Ectodermal cell (in vitro differentiated cells): ENCODE results near the gene DAGLB.

ENCODE experiments used
- H3K27ac ChIP-seq: 2 replicates; pipeline ENCODE4 v1.7.0; 2013; ENCODE audit warnings: mild to moderate bottlenecking, low read depth, low read length; ENCODE audit not compliant: insufficient read depth, poor library complexity, severe bottlenecking
- H3K27me3 ChIP-seq: 2 replicates; pipeline ENCODE4 v1.7.0; 2013; ENCODE audit warnings: mild to moderate bottlenecking, low read length; ENCODE audit not compliant: insufficient read depth, control insufficient read depth, poor library complexity, severe bottlenecking
- H3K36me3 ChIP-seq: one replicate; pipeline ENCODE4 v1.7.0; 2013; ENCODE audit warnings: low read length; ENCODE audit not compliant: control insufficient read depth, insufficient read depth
- H3K4me1 ChIP-seq: one replicate; pipeline ENCODE4 v1.7.0; 2013; ENCODE audit warnings: low read length; ENCODE audit not compliant: control insufficient read depth, insufficient read depth
- H3K4me3 ChIP-seq: 2 replicates; pipeline ENCODE4 v1.7.0; 2013; ENCODE audit warnings: low read depth, low read length, control low read depth; ENCODE audit not compliant: insufficient read depth
- H3K9me3 ChIP-seq: 2 replicates; pipeline ENCODE4 v1.7.0; 2013; ENCODE audit warnings: mild to moderate bottlenecking, low read length, moderate library complexity; ENCODE audit not compliant: control insufficient read depth
- WGBS, 2 experiments: methylation state at CpG; one replicate each; pipeline ENCODE4 v1.1.7; 2013; ENCODE audit warnings: missing lambda C conversion rate in 2 of 2; 5-methylcytosine and 5-hydroxymethylcytosine counted together

DAGLB gene

GRCh38 chr7:6482743-6483119 lies 35.0 kb upstream of the DAGLB start:
- peaks cover 4% of the 10 kb centered on the region for H3K36me3 ChIP-seq
- H3K4me3 ChIP-seq: peak overlapping the region; percentile 77
- H3K27ac ChIP-seq: no peak overlapping the region
- H3K9me3 ChIP-seq: no peaks in the 10 kb centered on the region
- H3K4me1 ChIP-seq: peaks cover 6% of the 10 kb centered on the region
- H3K27me3 ChIP-seq: no peaks in the 10 kb centered on the region
- WGBS, 2 experiments: 57 to 65% methylated on average over 5 to 6 of the region's 6 CpGs

GRCh38 chr7:6482307-6482706 lies 34.6 kb upstream of the DAGLB start:
- Histone ChIP-seq H3K36me3 (peaks cover 4% of the 10 kb centered on the region), H3K27me3 (no peaks in the 10 kb centered on the region), H3K4me1 (peaks cover 6% of the 10 kb centered on the region), H3K27ac (no peak overlapping the region), H3K4me3 (no peak overlapping the region), H3K9me3 (no peaks in the 10 kb centered on the region)
- WGBS, 2 experiments: 95% methylated on average over 4 of the region's 4 CpGs

GRCh38 chr7:6481445-6481844 lies 33.7 kb upstream of the DAGLB start:
- Histone ChIP-seq H3K4me3 (no peak overlapping the region), H3K27me3 (no peaks in the 10 kb centered on the region), H3K9me3 (no peaks in the 10 kb centered on the region), H3K36me3 (peaks cover 4% of the 10 kb centered on the region), H3K27ac (no peak overlapping the region), H3K4me1 (peaks cover 6% of the 10 kb centered on the region)
- WGBS, 2 experiments: 92 to 93% methylated on average over 6 of the region's 6 CpGs

GRCh38 chr7:6480323-6480660 lies 32.5 kb upstream of the DAGLB start:
- no peaks in the 10 kb centered on the region for H3K9me3 ChIP-seq
- H3K36me3 ChIP-seq: peaks cover 4% of the 10 kb centered on the region
- H3K27me3 ChIP-seq: no peaks in the 10 kb centered on the region
- H3K27ac ChIP-seq: no peak overlapping the region
- no peak overlapping the region for H3K4me3 ChIP-seq
- H3K4me1 ChIP-seq: peaks cover 6% of the 10 kb centered on the region
- 95% methylated on average over 5 of the region's 5 CpGs for WGBS, 2 experiments

- Histone ChIP-seq H3K4me1 (peaks cover 6% of the 10 kb centered on the region), H3K36me3 (peaks cover 4% of the 10 kb centered on the region), H3K27me3 (no peaks in the 10 kb centered on the region), H3K9me3 (no peaks in the 10 kb centered on the region), H3K4me3 (no peak overlapping the region), H3K27ac (no peak overlapping the region)
- 93 to 95% methylated on average over 8 of the region's 8 CpGs for WGBS, 2 experiments
Measured at GRCh38 chr7:6479067-6479466, 31.3 kb upstream of the DAGLB start.

- Histone ChIP-seq H3K4me3 (no peak overlapping the region), H3K36me3 (peaks cover 4% of the 10 kb centered on the region), H3K4me1 (peaks cover 6% of the 10 kb centered on the region), H3K27me3 (no peaks in the 10 kb centered on the region), H3K27ac (no peak overlapping the region), H3K9me3 (no peaks in the 10 kb centered on the region)
- WGBS, 2 experiments: 94 to 95% methylated on average over 7 of the region's 7 CpGs
Measured at GRCh38 chr7:6478186-6478585, 30.4 kb upstream of the DAGLB start.

GRCh38 chr7:6477318-6477660 lies 29.5 kb upstream of the DAGLB start:
- Histone ChIP-seq H3K4me1 (no peaks in the 10 kb centered on the region), H3K27me3 (no peaks in the 10 kb centered on the region), H3K9me3 (no peaks in the 10 kb centered on the region), H3K27ac (no peak overlapping the region), H3K36me3 (peaks cover 7% of the 10 kb centered on the region), H3K4me3 (no peak overlapping the region)
- 95 to 100% methylated on average over 1 of the region's 1 CpG for WGBS, 2 experiments

- no peak overlapping the region for H3K27ac ChIP-seq
- 92% methylated on average over 7 of the region's 7 CpGs for WGBS, 2 experiments
Measured at GRCh38 chr7:6476596-6477317, 29.0 kb upstream of the DAGLB start.

GRCh38 chr7:6475433-6476186 lies 27.9 kb upstream of the DAGLB start:
- H3K9me3 ChIP-seq: no peaks in the 10 kb centered on the region
- H3K27ac ChIP-seq: no peak overlapping the region
- WGBS, 2 experiments: 93 to 95% methylated on average over 3 of the region's 3 CpGs
- no peaks in the 10 kb centered on the region for H3K4me1 ChIP-seq
- H3K27me3 ChIP-seq: no peaks in the 10 kb centered on the region
- no peak overlapping the region for H3K4me3 ChIP-seq
- H3K36me3 ChIP-seq: peaks cover 10% of the 10 kb centered on the region

More at GRCh38 chr7:6476596-6477317, 29.0 kb upstream of the DAGLB start:
- no peaks in the 10 kb centered on the region for H3K9me3 ChIP-seq
- H3K27me3 ChIP-seq: no peaks in the 10 kb centered on the region
- H3K4me1 ChIP-seq: no peaks in the 10 kb centered on the region
- peaks cover 10% of the 10 kb centered on the region for H3K36me3 ChIP-seq
- H3K4me3 ChIP-seq: no peak overlapping the region

- H3K4me3 ChIP-seq: no peak overlapping the region
- peaks cover 33% of the 10 kb centered on the region for H3K36me3 ChIP-seq
Measured at GRCh38 chr7:6465862-6466261, 18.1 kb upstream of the DAGLB start.

More at GRCh38 chr7:6465862-6466261, 18.1 kb upstream of the DAGLB start:
- Histone ChIP-seq H3K9me3 (no peaks in the 10 kb centered on the region), H3K4me1 (no peaks in the 10 kb centered on the region), H3K27ac (no peak overlapping the region), H3K27me3 (no peaks in the 10 kb centered on the region)
- 93 to 96% methylated on average over 8 of the region's 8 CpGs for WGBS, 2 experiments
